Measurements from ENCODE around the gene SAA1.

Gene SAA1

GRCh38 chr11:18308242-18308641, 42.2 kb downstream of the SAA1 start:
- peaks cover 65% of the 10 kb centered on the region for H3K36me3 ChIP-seq
- H3K4me3 ChIP-seq (ENCODE audit: low read depth, low read length): no peak overlapping the region
- TF ChIP-seq CTCF (IDR thresholded peaks at IDR 0.05; ENCODE audit: low read depth, low read length): no peak
- no peak for DNase-seq
- H3K9me3 ChIP-seq (ENCODE audit: severe bottlenecking): no peaks in the 10 kb centered on the region
- no peak overlapping the region for H3K27ac ChIP-seq
- no peaks in the 10 kb centered on the region for H3K27me3 ChIP-seq (ENCODE audit: insufficient read depth, low read depth, severe bottlenecking)

- no peak overlapping the region for H3K4me3 ChIP-seq (ENCODE audit: low read depth, low read length)
- peaks cover 57% of the 10 kb centered on the region for H3K36me3 ChIP-seq
- DNase-seq: no peak
- H3K27me3 ChIP-seq (ENCODE audit: insufficient read depth, low read depth, severe bottlenecking): no peaks in the 10 kb centered on the region
- no peaks in the 10 kb centered on the region for H3K9me3 ChIP-seq (ENCODE audit: severe bottlenecking)
- H3K27ac ChIP-seq: no peak overlapping the region
- no peak for TF ChIP-seq CTCF (IDR thresholded peaks at IDR 0.05; ENCODE audit: low read depth, low read length)
Measured at GRCh38 chr11:18309691-18310090, 43.6 kb downstream of the SAA1 start.

GRCh38 chr11:18310800-18311340, 44.8 kb downstream of the SAA1 start:
- peaks cover 46% of the 10 kb centered on the region for H3K36me3 ChIP-seq
- no peaks in the 10 kb centered on the region for H3K27me3 ChIP-seq (ENCODE audit: insufficient read depth, low read depth, severe bottlenecking)
- TF ChIP-seq CTCF (IDR thresholded peaks at IDR 0.05; ENCODE audit: low read depth, low read length): no peak
- no peak overlapping the region for H3K4me3 ChIP-seq (ENCODE audit: low read depth, low read length)
- H3K9me3 ChIP-seq (ENCODE audit: severe bottlenecking): no peaks in the 10 kb centered on the region
- no peak overlapping the region for H3K27ac ChIP-seq
- no peak for DNase-seq

GRCh38 chr11:18312012-18312411, 45.9 kb downstream of the SAA1 start:
- no peaks in the 10 kb centered on the region for H3K9me3 ChIP-seq (ENCODE audit: severe bottlenecking)
- H3K4me3 ChIP-seq (ENCODE audit: low read depth, low read length): no peak overlapping the region
- TF ChIP-seq CTCF (IDR thresholded peaks at IDR 0.05; ENCODE audit: low read depth, low read length): no peak
- H3K27ac ChIP-seq: no peak overlapping the region
- DNase-seq: no peak
- peaks cover 43% of the 10 kb centered on the region for H3K36me3 ChIP-seq
- H3K27me3 ChIP-seq (ENCODE audit: insufficient read depth, low read depth, severe bottlenecking): no peaks in the 10 kb centered on the region

- H3K36me3 ChIP-seq: peaks cover 38% of the 10 kb centered on the region
- no peaks in the 10 kb centered on the region for H3K9me3 ChIP-seq (ENCODE audit: severe bottlenecking)
- H3K27me3 ChIP-seq (ENCODE audit: insufficient read depth, low read depth, severe bottlenecking): no peaks in the 10 kb centered on the region
- no peak for DNase-seq
- TF ChIP-seq CTCF (IDR thresholded peaks at IDR 0.05; ENCODE audit: low read depth, low read length): no peak
- H3K4me3 ChIP-seq (ENCODE audit: low read depth, low read length): no peak overlapping the region
- H3K27ac ChIP-seq: no peak overlapping the region
Measured at GRCh38 chr11:18312663-18313420, 46.8 kb downstream of the SAA1 start.
